SK-N-SH treated with all-trans-retinoic acid at 6 μM for 48 hours (cell line): ENCODE results near the gene STX19.

Experiments
- BACH2 ChIP-seq: fragments of 250-450 bp; sonication (Bioruptor Pico); IDR thresholded peaks from 2 replicates; pipeline ENCODE4 v1.9.0; 2021; ENCODE audit warnings: mild to moderate bottlenecking, borderline replicate concordance
- ZFP3 ChIP-seq: fragments of 250-450 bp; sonication (Bioruptor Pico); IDR thresholded peaks from 2 replicates; pipeline ENCODE4 v1.5.0; 2020; ENCODE audit warnings: mild to moderate bottlenecking, moderate library complexity
- ZFP30 ChIP-seq: fragments of 450-650 bp; formaldehyde crosslinking; IDR thresholded peaks from 2 replicates; pipeline ENCODE4 v1.5.0; 2022; ENCODE audit warnings: mild to moderate bottlenecking, moderate library complexity

GRCh38 chr3:94036909-94037507 is 8.6 kb upstream of the STX19 start:
- TF ChIP-seq BACH2 (CRISPR knock-in tag) (no peak), ZFP30 (no peak), ZFP3 (CRISPR knock-in tag) (no peak)
